ENCODE results near the gene BMS1. TPM values are rescaled to one million over a fixed set of nuclear protein-coding genes. Genes with fewer than 3 reads are reported as not detected.
A peak's percentile ranks its signal among the peaks of the same experiment; 100 is the strongest.

Gene BMS1
- total and polyA plus RNA-seq, 10 donors = 6.6 to 17.7 (median 13.4) TPM

- H3K27ac ChIP-seq = peak overlapping the region in 7 of 8 donors; percentile 10 to 77 (median 68)
Measured at GRCh38 chr10:42754155-42755027, 28.2 kb upstream of the BMS1 start.

GRCh38 chr10:42755028-42755451 is 27.6 kb upstream of the BMS1 start:
- Histone ChIP-seq H3K4me3 (peak overlapping the region; percentile 49 to 76 (median 54)), H3K27ac (peak overlapping the region in 7 of 8 donors; percentile 10 to 77 (median 68)), H3K27me3 (replicated peaks in 1 of 7) (peaks cover 0 to 87% (median 34%) of the 10 kb centered on the region in 7 donors), H3K4me1 (peaks cover 8 to 35% (median 31%) of the 10 kb centered on the region in 6 donors), H3K36me3 (no peaks in the 10 kb centered on the region), H3K9me3 (peaks cover 0 to 4% (median 0%) of the 10 kb centered on the region in 8 donors)
- intact Hi-C loops (cut with DNase I; ENCODE audit: low total_unique reads) = no loop called here
- no peak for DNase-seq
- TF ChIP-seq POLR2A (IDR thresholded peaks at IDR 0.05) (no peak), CTCF (IDR thresholded peaks at IDR 0.05 in 8 of 11, conservative IDR thresholded peaks at IDR 0.05 in 3 of 11) (peak in 1 of 11 experiments; percentile 12)
- 3 to 6% (median 6%) methylated on average over 19 to 45 of the region's 45 CpGs for WGBS, 5 donors

More at GRCh38 chr10:42754155-42755027, 28.2 kb upstream of the BMS1 start:
- intact Hi-C loops (cut with DNase I; ENCODE audit: low total_unique reads) = no loop called here
- peaks cover 8 to 35% (median 31%) of the 10 kb centered on the region in 6 donors for H3K4me1 ChIP-seq
- WGBS, 5 donors = 1 to 2% (median 1%) methylated on average over 37 to 89 of the region's 89 CpGs
- DNase-seq = no peak
- peaks cover 0 to 3% (median 0%) of the 10 kb centered on the region in 8 donors for H3K9me3 ChIP-seq
- TF ChIP-seq POLR2A (IDR thresholded peaks at IDR 0.05) (no peak), POLR2AphosphoS5 (IDR thresholded peaks at IDR 0.05) (peak in 2 of 3 donors; percentile 25 to 38), CTCF (IDR thresholded peaks at IDR 0.05 in 8 of 11, conservative IDR thresholded peaks at IDR 0.05 in 3 of 11) (peak in 4 of 11 experiments; percentile 5 to 12 (median 9))
- H3K36me3 ChIP-seq = no peaks in the 10 kb centered on the region
- peak overlapping the region; percentile 49 to 76 (median 54) for H3K4me3 ChIP-seq
- H3K27me3 ChIP-seq (replicated peaks in 1 of 7) = peaks cover 0 to 88% (median 34%) of the 10 kb centered on the region in 7 donors

GRCh38 chr10:42755556-42756093 is 27.0 kb upstream of the BMS1 start:
- no peak overlapping the region for H3K27ac ChIP-seq
- DNase-seq = no peak
- peaks cover 0 to 82% (median 34%) of the 10 kb centered on the region in 7 donors for H3K27me3 ChIP-seq (replicated peaks in 1 of 7)
- TF ChIP-seq POLR2A (IDR thresholded peaks at IDR 0.05) (no peak), POLR2AphosphoS5 (IDR thresholded peaks at IDR 0.05) (no peak), CTCF (IDR thresholded peaks at IDR 0.05 in 8 of 11, conservative IDR thresholded peaks at IDR 0.05 in 3 of 11) (no peak)
- H3K36me3 ChIP-seq = no peaks in the 10 kb centered on the region
- WGBS, 5 donors = 59 to 70% (median 65%) methylated on average over 10 of the region's 10 CpGs
- H3K4me3 ChIP-seq = peak overlapping the region in 4 of 8 donors; percentile 49 to 76 (median 60)
- intact Hi-C loops (cut with DNase I; ENCODE audit: low total_unique reads) = no loop called here
- H3K4me1 ChIP-seq = peaks cover 8 to 35% (median 31%) of the 10 kb centered on the region in 6 donors
- H3K9me3 ChIP-seq = peaks cover 0 to 4% (median 0%) of the 10 kb centered on the region in 8 donors

GRCh38 chr10:42767906-42768305 is 14.7 kb upstream of the BMS1 start:
- peaks cover 0 to 21% (median 0%) of the 10 kb centered on the region in 7 donors for H3K27me3 ChIP-seq (replicated peaks in 1 of 7)
- no peak overlapping the region for H3K4me3 ChIP-seq
- H3K9me3 ChIP-seq = peaks cover 0 to 19% (median 13%) of the 10 kb centered on the region in 8 donors
- TF ChIP-seq CTCF (IDR thresholded peaks at IDR 0.05 in 8 of 11, conservative IDR thresholded peaks at IDR 0.05 in 3 of 11) = no peak
- no peak for TF ChIP-seq POLR2A (IDR thresholded peaks at IDR 0.05)
- TF ChIP-seq POLR2AphosphoS5 (IDR thresholded peaks at IDR 0.05) = no peak
- no peak for DNase-seq
- no peaks in the 10 kb centered on the region for H3K36me3 ChIP-seq
- intact Hi-C loops (cut with DNase I; ENCODE audit: low total_unique reads) = no loop called here
- 86 to 92% (median 88%) methylated on average over 20 of the region's 20 CpGs for WGBS, 5 donors
- no peaks in the 10 kb centered on the region for H3K4me1 ChIP-seq
- no peak overlapping the region for H3K27ac ChIP-seq
